ENCODE results near the gene RMP24.

Gene RMP24

DNA sequence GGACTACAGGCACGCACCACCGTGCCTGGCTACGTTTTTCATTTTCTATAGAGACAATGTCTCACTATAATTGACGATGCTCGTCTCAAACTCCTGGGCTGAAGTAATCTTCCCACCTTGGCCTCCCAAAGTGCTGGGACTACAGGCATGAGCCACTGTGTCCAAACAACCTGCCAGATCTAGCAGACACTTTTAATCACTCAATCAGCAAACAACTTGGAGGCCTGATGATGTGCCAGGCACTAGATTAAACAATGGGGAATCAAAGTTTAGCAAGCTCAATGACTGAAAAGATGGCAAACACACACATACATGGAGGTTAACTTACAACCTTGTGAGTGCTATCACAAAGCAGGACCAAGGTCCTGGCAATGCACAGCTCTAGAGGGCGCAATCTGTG lies 29.8 kb upstream of the RMP24 start:
- no peak for TF ChIP-seq GTF2I (CRISPR knock-in tag; conservative IDR thresholded peaks at IDR 0.05)
- no peak for TF ChIP-seq CREM (CRISPR knock-in tag; IDR thresholded peaks at IDR 0.05)
- no peak for TF ChIP-seq ATF2 (CRISPR knock-in tag; IDR thresholded peaks at IDR 0.05; ENCODE audit: borderline replicate concordance, low read depth)
- TF ChIP-seq PREB (CRISPR knock-in tag; IDR thresholded peaks at IDR 0.05; ENCODE audit: borderline replicate concordance), result no peak
- no peak for TF ChIP-seq TEAD1 (CRISPR knock-in tag; IDR thresholded peaks at IDR 0.05)
- TF ChIP-seq EMX1 (CRISPR knock-in tag; IDR thresholded peaks at IDR 0.05), result no peak
- TF ChIP-seq ZNF416 (CRISPR knock-in tag; IDR thresholded peaks at IDR 0.05), result no peak
- no peak for TF ChIP-seq ZNF423 (CRISPR knock-in tag; IDR thresholded peaks at IDR 0.05)
- TF ChIP-seq, protein P1, sequence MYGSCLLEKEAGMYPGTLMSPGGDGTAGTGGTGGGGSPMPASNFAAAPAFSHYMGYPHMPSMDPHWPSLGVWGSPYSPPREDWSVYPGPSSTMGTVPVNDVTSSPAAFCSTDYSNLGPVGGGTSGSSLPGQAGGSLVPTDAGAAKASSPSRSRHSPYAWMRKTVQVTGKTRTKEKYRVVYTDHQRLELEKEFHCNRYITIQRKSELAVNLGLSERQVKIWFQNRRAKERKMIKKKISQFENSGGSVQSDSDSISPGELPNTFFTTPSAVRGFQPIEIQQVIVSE (CRISPR knock-in tag; IDR thresholded peaks at IDR 0.05; ENCODE audit: borderline replicate concordance), result no peak
- Mint-ChIP-seq H3K9me3 (no peaks in the 10 kb centered on the region), H3K27me3 (ENCODE audit: low read depth) (no peaks in the 10 kb centered on the region), H3K27ac (no peak overlapping the region), H3K4me1 (peaks cover 35% of the 10 kb centered on the region), H3K4me3 (no peak overlapping the region), H3K36me3 (peaks cover 45% of the 10 kb centered on the region)
- POLR2A ChIA-PET, result no interaction called here
- CTCF ChIA-PET, result interaction anchor here (1.2 kb wide), 1 partner anchor 186 kb away, joined by 4 read pairs; no protein-coding TSS in a partner anchor
- ATAC-seq (no peak), DNase-seq (ENCODE audit: low spot score) (no peak)

DNA sequence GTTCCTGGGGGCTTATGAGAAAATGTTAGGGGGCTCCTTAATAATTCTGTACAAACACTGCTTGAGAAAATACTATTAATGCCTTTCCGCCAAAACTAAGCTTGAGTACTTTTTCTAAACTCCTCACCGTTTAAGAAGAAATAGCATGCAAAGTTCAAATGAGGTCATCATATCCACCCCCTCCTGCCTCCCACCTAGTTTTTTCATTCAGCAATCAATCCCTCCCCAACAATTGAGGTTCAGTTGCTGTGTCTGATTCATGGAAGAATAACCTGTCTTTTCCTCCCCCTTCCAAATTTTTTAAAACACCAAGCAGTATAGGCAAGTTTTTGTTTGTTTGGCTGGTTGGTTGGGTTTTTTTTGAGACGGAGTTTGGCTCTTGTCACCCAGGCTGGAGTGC lies 24.4 kb upstream of the RMP24 start:
- H3K4me3 Mint-ChIP-seq, result peak overlapping the region; percentile 79
- POLR2A ChIA-PET, result no interaction called here
- DNase-seq (ENCODE audit: low spot score) (no peak), ATAC-seq (no peak)
- no peaks in the 10 kb centered on the region for H3K27me3 Mint-ChIP-seq (ENCODE audit: low read depth)
- CTCF ChIA-PET, result no interaction called here
- peaks cover 37% of the 10 kb centered on the region for H3K4me1 Mint-ChIP-seq
- H3K36me3 Mint-ChIP-seq, result peaks cover 26% of the 10 kb centered on the region
- no peak for TF ChIP-seq TEAD1 (CRISPR knock-in tag; IDR thresholded peaks at IDR 0.05)
- no peak for TF ChIP-seq ZNF121 (CRISPR knock-in tag; IDR thresholded peaks at IDR 0.05)
- no peak for TF ChIP-seq PRRX2 (CRISPR knock-in tag; IDR thresholded peaks at IDR 0.05)
- no peak for TF ChIP-seq ZNF416 (CRISPR knock-in tag; IDR thresholded peaks at IDR 0.05)
- TF ChIP-seq MLX (CRISPR knock-in tag; IDR thresholded peaks at IDR 0.05), result no peak
- TF ChIP-seq TCF7 (CRISPR knock-in tag; IDR thresholded peaks at IDR 0.05; ENCODE audit: low read depth), result no peak
- no peak for TF ChIP-seq IRF2 (CRISPR knock-in tag; IDR thresholded peaks at IDR 0.05; ENCODE audit: borderline replicate concordance, low read depth)
- no peak for TF ChIP-seq FOXK1 (CRISPR knock-in tag; IDR thresholded peaks at IDR 0.05)
- H3K9me3 Mint-ChIP-seq, result peaks cover 5% of the 10 kb centered on the region
- H3K27ac Mint-ChIP-seq, result no peak overlapping the region

DNA sequence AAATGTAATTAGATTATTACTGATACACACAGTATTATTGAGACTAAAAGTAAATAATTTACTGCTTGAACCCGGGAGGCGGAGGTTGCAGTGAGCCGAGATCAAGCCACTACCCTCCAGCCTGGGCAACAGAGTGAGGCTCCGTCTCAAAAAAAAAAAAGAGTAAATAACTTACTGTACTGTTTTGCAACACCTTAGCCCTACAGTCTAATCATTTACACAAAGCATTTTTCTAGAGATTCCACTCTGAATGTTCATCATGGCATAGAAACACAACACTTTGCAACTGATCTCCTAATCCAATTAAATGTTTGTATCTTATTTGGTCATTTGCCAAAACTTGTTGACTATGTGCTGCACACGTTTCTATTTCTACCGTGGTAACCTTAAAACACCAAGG lies 23.4 kb upstream of the RMP24 start:
- Mint-ChIP-seq H3K4me1 (peaks cover 37% of the 10 kb centered on the region), H3K4me3 (peak overlapping the region; percentile 79), H3K9me3 (peaks cover 10% of the 10 kb centered on the region), H3K27ac (no peak overlapping the region), H3K27me3 (ENCODE audit: low read depth) (no peaks in the 10 kb centered on the region), H3K36me3 (peaks cover 19% of the 10 kb centered on the region)
- no peak for DNase-seq (ENCODE audit: low spot score)
- CTCF ChIA-PET, result interaction anchor here (1.8 to 2.5 kb wide), 4 partner anchors 9 to 193 kb away, joined by 5 to 39 read pairs (median 24); no protein-coding TSS in a partner anchor
- no peak for TF ChIP-seq MLX (CRISPR knock-in tag; IDR thresholded peaks at IDR 0.05)
- TF ChIP-seq, protein P2, sequence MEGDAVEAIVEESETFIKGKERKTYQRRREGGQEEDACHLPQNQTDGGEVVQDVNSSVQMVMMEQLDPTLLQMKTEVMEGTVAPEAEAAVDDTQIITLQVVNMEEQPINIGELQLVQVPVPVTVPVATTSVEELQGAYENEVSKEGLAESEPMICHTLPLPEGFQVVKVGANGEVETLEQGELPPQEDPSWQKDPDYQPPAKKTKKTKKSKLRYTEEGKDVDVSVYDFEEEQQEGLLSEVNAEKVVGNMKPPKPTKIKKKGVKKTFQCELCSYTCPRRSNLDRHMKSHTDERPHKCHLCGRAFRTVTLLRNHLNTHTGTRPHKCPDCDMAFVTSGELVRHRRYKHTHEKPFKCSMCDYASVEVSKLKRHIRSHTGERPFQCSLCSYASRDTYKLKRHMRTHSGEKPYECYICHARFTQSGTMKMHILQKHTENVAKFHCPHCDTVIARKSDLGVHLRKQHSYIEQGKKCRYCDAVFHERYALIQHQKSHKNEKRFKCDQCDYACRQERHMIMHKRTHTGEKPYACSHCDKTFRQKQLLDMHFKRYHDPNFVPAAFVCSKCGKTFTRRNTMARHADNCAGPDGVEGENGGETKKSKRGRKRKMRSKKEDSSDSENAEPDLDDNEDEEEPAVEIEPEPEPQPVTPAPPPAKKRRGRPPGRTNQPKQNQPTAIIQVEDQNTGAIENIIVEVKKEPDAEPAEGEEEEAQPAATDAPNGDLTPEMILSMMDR (IDR thresholded peaks at IDR 0.05), result no peak
- TF ChIP-seq, protein P3, sequence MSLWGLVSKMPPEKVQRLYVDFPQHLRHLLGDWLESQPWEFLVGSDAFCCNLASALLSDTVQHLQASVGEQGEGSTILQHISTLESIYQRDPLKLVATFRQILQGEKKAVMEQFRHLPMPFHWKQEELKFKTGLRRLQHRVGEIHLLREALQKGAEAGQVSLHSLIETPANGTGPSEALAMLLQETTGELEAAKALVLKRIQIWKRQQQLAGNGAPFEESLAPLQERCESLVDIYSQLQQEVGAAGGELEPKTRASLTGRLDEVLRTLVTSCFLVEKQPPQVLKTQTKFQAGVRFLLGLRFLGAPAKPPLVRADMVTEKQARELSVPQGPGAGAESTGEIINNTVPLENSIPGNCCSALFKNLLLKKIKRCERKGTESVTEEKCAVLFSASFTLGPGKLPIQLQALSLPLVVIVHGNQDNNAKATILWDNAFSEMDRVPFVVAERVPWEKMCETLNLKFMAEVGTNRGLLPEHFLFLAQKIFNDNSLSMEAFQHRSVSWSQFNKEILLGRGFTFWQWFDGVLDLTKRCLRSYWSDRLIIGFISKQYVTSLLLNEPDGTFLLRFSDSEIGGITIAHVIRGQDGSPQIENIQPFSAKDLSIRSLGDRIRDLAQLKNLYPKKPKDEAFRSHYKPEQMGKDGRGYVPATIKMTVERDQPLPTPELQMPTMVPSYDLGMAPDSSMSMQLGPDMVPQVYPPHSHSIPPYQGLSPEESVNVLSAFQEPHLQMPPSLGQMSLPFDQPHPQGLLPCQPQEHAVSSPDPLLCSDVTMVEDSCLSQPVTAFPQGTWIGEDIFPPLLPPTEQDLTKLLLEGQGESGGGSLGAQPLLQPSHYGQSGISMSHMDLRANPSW (CRISPR knock-in tag; conservative IDR thresholded peaks at IDR 0.05; ENCODE audit: low read depth), result no peak
- TF ChIP-seq CBFB (CRISPR knock-in tag; IDR thresholded peaks at IDR 0.05; ENCODE audit: low read depth), result no peak
- ATAC-seq, result no peak
- POLR2A ChIA-PET, result no interaction called here

Data from WTC11 (cell line).